Fibroblast of upper back skin (primary cell): Measurements from ENCODE around the gene CDH13.
A peak's percentile ranks its signal among the peaks of the same experiment; 100 is the strongest.

Source experiments
- DNase-seq: peaks from one replicate; pipeline ENCODE4 v3.0.0-alpha.2; 2013

The CDH13 gene

GRCh38 chr16:82626791-82627261 lies at the start of gene CDH13:
TSS of gene CDH13 (plus strand) at chr16:82626969.
- peak; percentile 55 for DNase-seq

- peak; percentile 48 for DNase-seq
These were observed 46.4 kb upstream of the CDH13 start for GRCh38 chr16:82580298-82580890.

DNA sequence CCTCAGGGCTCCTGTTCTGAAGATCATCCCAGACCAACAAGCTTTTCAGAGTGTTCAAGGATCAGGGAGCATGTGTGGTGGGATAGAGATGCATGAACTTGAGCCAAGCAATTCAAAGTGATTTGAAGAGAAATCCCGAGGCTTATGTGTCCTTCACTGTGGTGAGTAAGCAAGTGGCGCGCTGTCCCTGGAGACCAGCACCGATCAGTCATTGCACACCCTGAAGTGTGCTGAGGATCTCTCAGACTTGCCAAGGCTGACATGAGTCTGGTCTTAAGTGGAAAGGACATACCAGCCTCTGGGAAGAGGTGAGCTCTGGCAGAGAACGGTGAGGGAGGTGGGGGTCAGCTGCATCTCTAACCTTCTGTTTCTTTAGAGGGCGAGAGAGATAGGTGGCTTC lies 43.8 kb upstream of the CDH13 start:
- no peak for DNase-seq

GRCh38 chr16:82583422-82583821 lies 43.3 kb upstream of the CDH13 start:
- peak; percentile 13 for DNase-seq

- DNase-seq: no peak
These were observed 42.1 kb upstream of the CDH13 start for GRCh38 chr16:82584553-82585152.

GRCh38 chr16:82585675-82586074 lies 41.1 kb upstream of the CDH13 start:
- peak; percentile 80 for DNase-seq

GRCh38 chr16:82586130-82586529 lies 40.6 kb upstream of the CDH13 start:
- DNase-seq: no peak

DNA sequence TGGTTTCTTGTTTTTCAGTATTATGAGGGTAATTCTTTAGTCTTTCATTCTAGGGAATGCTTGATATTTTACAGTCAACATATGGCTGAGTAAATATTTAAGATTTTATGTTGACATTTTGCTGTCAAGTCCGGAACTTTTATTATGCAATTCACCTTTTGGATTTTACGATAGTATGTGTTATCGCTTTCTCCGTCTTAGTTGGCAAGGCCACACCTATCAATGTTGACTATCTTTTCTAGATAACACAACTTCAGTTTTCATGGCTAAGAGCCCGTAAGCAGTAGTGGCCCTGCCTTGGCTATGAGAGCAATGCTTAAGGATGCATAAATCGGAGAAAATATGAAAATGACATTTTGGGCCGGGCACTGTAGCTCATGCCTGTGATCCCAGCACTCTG lies 39.5 kb upstream of the CDH13 start:
- DNase-seq: no peak

DNA sequence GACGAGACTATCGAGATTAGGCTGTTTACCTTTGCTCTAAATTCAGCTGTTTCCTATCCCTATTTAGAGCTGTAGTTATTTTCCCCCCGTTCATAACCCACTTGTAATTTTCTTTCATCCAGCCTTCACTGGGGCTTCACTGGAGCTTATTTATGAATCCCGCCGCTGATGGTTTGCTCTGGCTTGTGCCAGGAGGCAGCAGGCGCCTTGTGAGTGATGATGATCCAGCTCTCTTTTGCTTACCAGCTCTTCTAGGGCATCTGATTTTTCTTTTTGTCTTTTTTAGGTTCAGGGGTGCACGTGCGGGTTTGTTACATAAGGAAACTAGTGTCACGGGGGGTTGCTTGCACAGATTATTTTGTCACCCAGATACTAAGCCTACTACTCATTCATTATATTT lies 37.4 kb upstream of the CDH13 start:
- no peak for DNase-seq

DNA sequence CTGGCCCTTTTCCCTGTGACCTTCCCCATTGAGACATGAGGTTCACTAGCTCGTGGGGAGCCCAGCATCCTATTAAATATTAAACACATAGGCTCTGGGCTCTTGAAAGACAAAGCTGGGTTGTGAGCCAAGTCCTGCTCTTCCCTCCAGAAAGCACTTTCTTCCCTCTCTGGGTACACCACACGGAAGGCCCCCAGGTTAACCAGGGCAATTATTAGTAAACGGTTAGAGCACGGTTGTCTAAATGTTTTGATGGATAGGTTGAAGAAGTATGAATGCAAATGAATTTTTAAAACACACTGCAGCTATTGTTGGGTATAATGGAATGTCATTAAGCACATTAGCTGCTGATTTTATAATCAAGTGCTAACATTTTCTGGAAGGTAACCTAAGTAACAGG lies 32.7 kb upstream of the CDH13 start:
- DNase-seq: no peak

DNA sequence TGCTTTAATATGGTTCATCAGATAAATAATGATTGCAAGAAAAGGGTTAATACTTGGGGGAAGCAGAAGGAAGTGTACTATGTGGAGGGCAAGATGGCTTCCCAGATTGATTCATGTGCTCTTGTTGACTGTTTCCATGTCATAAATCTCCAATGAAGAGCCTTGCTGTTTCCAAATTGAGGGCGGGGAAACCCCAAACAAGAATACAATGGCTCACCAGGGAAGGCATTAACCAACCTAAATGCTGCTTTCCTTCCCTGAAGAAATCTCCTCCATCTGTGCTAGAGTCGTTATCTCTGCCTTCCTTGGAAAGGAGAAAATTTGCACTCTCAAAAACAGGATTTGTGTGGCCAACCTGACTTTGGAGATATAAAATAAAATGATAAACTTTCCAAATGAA lies 28.0 kb upstream of the CDH13 start:
- DNase-seq: no peak

- DNase-seq: no peak
These were observed 24.7 kb upstream of the CDH13 start for GRCh38 chr16:82601989-82602640.

DNA sequence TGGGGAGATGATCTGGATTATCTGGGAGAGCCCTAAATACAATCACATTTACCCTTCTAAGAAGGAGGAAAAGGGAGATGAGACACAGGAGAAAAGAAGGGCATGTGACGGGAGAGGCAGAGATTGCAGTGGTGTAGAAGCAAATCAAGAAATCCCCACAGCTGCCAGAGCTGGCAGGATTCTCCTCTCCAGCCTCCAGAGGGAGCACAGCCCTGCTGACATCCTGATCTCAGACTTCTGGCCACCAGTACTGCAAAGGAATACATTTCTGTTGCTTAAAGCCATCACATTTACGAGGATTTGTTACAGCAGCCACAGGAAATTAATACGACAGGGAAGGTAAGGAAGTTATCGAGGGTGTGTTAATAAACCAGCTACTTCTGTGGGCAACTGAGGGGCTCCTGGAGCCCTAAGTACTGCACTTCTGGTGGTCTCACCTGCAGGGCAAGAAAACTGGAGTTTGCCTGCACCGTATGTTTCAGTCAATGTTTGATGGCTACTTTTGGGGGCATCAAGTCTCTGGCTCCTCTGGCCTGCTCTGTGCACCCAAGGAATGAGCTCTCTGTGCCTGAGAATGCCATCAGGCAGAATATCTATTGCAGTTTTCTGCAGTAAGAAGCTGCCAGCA lies 22.9 kb upstream of the CDH13 start:
- DNase-seq: peak; percentile 54

- DNase-seq: no peak
These were observed 21.7 kb upstream of the CDH13 start for GRCh38 chr16:82605076-82605475.

DNA sequence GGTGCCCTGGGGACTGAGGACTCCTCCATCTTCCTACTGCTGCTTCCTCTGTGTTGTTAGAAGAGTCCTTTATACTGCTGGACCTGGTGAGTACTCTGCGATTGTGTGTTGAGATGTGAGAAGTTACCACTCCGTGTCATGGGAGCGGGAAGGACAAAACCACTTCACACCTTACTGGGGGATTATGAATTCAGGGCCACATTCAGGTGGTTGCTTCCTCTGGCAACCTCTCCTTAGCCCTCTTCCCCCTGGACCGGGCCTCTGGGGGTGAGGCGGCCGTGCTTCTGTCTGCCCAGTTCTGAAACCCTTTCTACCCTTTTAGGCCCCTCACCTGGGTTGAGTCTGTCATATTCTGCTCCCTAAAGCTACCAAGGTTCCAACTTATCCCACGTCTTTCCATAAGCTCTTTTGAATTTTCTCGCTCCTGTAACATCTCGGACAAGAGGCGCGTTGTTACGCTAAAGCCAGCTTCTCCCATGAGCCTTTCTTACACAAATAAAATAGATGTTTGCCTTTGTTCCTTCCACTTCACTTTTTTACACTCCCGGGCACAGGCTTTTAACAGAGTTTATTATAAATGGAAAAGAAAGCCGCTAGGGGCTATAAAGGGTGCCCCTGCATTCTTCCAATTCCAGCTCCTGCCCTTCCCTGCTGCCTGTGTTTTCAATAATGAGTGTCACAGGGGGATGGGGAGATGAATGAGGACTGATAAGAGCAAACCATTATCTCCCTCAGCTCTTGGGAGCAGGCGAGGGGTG lies 20.7 kb upstream of the CDH13 start:
- DNase-seq: no peak

DNA sequence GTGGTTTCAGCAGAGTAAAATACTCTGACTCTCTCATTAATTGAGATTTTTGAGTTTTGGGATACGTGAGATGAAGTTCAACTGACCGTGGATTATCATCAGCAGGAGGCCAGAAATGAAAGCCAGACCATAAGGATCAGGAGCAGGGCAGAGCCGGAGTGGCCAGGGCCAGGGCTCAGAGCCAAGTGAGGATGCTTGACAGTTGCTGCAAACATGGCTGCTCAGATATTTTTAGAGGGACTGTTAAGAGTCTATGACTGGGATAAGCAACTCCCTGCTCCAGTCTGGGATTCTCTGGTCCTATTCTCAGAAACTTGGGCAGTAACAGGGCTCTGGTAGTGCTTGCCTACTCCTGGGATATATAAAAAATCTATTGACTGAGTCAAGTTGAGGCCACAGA lies 17.6 kb upstream of the CDH13 start:
- DNase-seq: no peak

GRCh38 chr16:82612263-82612662 lies 14.5 kb upstream of the CDH13 start:
- no peak for DNase-seq

DNA sequence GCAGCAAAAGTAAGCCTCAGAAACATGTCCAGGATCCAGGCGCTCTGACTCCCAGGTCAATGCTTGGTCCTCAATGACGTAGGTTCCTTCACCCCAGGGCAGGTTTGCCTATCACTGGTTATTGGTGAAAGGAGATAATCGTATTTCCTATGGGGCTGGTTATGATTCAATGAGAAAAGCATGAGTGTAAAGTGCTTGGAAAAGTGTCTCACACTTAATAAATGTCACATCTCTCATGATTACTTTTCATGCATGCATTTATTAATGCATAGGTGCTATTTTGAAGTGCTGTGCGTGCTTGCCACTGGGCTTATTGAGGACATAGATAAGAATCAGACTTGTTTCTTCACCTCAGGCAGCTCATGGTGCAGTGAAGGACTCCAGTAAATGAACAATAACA lies 10.4 kb upstream of the CDH13 start:
- DNase-seq: no peak

- no peak for DNase-seq
These were observed 5.0 kb upstream of the CDH13 start for GRCh38 chr16:82621781-82622180.

DNA sequence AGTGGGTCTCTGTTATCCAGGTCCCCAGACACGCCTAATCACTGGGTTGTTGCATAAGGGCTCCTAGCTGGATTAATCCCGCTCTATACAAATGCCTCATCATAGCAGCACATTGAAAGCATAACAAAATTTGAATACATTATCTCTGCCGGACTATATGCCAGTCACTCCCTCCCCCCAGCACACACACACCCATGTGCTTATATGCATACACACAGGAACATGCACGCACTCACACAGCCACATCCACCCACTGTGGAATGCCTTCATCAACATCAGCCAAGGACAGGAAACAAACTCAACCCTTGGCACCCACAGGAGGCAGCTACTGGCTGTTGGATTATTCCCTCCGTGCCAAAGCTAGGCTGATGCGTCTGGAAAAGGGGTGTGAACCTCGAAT lies 3.5 kb upstream of the CDH13 start:
- no peak for DNase-seq

- no peak for DNase-seq
These were observed 1.5 kb upstream of the CDH13 start for GRCh38 chr16:82625066-82625968.

DNA sequence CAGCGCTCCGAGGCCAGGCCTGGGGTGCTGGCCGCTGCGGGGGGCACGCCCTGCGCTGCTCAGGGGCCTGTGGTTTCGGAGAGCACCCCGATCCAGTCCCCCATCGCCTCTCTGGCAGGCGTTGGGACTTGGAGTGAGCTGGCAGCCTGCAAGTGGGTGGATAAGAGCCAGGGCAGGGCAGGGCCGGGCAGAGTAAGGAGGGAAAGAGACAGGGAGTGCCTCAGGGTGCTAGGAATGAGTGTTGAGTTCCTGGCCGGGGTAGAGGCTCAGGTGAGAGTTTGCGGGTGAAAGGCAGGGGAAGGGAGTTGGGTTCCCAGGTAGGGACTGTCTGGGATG lies 1.3 kb downstream of the CDH13 start:
- no peak for DNase-seq
